Thoracic aorta (tissue), 2 donors: ENCODE measurements around the gene GDF10. TPM values are rescaled to one million over a fixed set of nuclear protein-coding genes. Genes with fewer than 3 reads are reported as not detected.

ENCODE experiments used
- ATAC-seq: fragments of 150-250 bp; one replicate; pipeline ENCODE4 v1.8.0; 2017; ENCODE audit warnings: low read depth; ENCODE audit not compliant: insufficient number of reproducible peaks, low FRiP score
- DNase-seq: peaks from one replicate; pipeline ENCODE4 v3.0.0-alpha.2; 2020; ENCODE audit warnings: low spot score
- H3K27ac ChIP-seq, 2 donors: fragments of 200-600 bp; sonication (generic); 1 replicate in 1 of 2; 2 replicates in 1 of 2; pipeline ENCODE4 v1.5.1; 2016; ENCODE audit warnings: mild to moderate bottlenecking in 2 of 2, moderate library complexity in 2 of 2
- H3K27me3 ChIP-seq: fragments of 200-600 bp; sonication (generic); replicated peaks from 2 replicates; pipeline ENCODE4 v1.6.0; 2016; ENCODE audit warnings: mild to moderate bottlenecking; ENCODE audit not compliant: insufficient read depth
- H3K36me3 ChIP-seq: fragments of 200-600 bp; sonication (generic); one replicate; pipeline ENCODE4 v1.5.1; 2016
- H3K4me1 ChIP-seq, 2 donors: fragments of 200-600 bp; sonication (generic); 1 replicate in 1 of 2; 2 replicates in 1 of 2; pipeline versions ENCODE4 v1.5.1 to v1.6.0; 2016; ENCODE audit warnings: low read depth in 2 of 2, mild to moderate bottlenecking in 1 of 2; ENCODE audit not compliant: control insufficient read depth in 1 of 2
- H3K4me3 ChIP-seq: fragments of 200-600 bp; sonication (generic); 2 replicates; pipeline ENCODE4 v1.5.1; 2016; ENCODE audit warnings: mild to moderate bottlenecking
- H3K9me3 ChIP-seq: fragments of 200-600 bp; sonication (generic); 2 replicates; pipeline ENCODE4 v1.5.1; 2016
- total RNA-seq, 2 donors: library from RNA; depleted of rRNA; stranded (reverse); fragments of >200 nt; gene quantifications; one replicate each; pipeline versions ENCODE4 v1.1.0 to v1.2.3, GENCODE V29; 2016
- TF ChIP-seq, protein P1 (sequence below): fragments of 200-600 bp; sonication (generic); IDR thresholded peaks from one replicate; pipeline ENCODE4 v1.5.1; 2019; ENCODE audit warnings: antibody characterized with exemption

The GDF10 gene
- total RNA-seq, 2 donors from 2014 or later = 2.4 to 2.5 TPM

DNA sequence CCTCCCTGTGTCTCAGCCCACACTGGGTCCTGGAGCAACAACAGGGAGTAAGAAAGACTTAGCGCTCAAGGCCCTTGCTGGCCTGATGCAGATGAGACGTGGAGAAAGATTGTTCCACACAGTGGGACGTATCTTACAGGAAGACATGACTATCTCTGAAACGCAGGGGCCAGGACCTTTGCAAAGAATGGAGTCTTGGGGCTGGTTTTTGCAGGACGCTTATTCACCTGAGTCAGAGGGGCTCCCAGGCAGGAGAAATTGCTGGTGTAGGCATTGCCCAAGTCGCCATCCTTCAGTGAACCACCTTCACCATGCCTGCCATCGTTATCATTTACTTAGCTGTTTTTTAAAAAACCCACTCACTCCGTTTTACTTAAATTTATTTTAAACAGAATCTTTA is 11.8 kb upstream of the GDF10 start:
- TF ChIP-seq, protein P1, sequence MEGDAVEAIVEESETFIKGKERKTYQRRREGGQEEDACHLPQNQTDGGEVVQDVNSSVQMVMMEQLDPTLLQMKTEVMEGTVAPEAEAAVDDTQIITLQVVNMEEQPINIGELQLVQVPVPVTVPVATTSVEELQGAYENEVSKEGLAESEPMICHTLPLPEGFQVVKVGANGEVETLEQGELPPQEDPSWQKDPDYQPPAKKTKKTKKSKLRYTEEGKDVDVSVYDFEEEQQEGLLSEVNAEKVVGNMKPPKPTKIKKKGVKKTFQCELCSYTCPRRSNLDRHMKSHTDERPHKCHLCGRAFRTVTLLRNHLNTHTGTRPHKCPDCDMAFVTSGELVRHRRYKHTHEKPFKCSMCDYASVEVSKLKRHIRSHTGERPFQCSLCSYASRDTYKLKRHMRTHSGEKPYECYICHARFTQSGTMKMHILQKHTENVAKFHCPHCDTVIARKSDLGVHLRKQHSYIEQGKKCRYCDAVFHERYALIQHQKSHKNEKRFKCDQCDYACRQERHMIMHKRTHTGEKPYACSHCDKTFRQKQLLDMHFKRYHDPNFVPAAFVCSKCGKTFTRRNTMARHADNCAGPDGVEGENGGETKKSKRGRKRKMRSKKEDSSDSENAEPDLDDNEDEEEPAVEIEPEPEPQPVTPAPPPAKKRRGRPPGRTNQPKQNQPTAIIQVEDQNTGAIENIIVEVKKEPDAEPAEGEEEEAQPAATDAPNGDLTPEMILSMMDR = no peak
- H3K9me3 ChIP-seq = no peaks in the 10 kb centered on the region
- H3K4me1 ChIP-seq = peaks cover 5 to 22% of the 10 kb centered on the region in 2 donors
- no peak overlapping the region for H3K27ac ChIP-seq
- DNase-seq = no peak
- no peaks in the 10 kb centered on the region for H3K36me3 ChIP-seq
- no peaks in the 10 kb centered on the region for H3K27me3 ChIP-seq
- no peak overlapping the region for H3K4me3 ChIP-seq
- ATAC-seq = no peak

DNA sequence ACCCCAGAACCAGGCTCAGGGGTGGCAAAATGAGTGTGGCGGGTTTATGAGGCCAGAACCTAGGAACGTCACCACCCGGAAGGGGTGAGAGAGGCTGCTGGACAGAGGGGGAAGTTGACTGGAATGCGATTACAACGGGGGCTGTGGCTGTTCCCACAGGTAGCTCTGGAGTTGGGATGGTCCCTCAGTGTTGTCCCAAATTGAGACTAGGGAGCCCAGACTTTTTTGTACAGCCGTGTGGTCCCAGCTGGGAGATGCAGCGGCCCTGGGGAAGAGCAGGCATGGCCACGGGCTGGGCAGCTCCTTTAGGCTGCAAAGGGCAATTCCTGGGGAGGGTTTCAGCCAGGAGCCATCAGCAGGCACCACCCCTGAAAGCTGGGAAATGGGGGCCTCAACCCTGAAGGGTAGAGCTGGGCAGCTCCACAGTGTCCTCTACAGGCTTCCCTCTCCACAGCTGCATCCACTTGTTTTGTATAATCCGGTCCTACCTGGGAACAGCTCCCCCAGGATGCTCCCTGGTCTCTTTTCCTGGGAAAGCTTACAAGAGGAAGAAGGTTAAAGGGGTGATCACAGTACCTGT is 11.0 kb upstream of the GDF10 start:
- H3K9me3 ChIP-seq = no peaks in the 10 kb centered on the region
- no peak for DNase-seq

DNA sequence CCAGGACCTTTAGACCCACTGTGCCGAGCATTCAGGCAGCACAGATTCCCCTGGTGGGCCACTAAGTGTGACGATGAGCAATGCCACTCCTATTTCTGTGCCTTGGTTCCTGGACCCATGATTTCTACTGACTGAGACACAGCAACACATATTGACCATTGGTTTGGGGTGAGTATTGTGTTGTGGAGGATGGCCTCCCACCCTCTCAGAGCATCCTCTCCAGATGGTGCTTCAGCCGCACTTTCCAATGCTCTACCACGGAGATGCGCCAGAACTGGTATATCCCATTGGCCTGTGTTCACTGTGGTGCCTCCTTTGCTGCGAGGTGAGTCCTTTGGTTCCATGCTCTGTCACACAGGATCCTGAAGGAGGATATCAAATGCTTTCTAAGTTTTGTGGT is 10.1 kb upstream of the GDF10 start:
- TF ChIP-seq, protein P1 = no peak
- no peak overlapping the region for H3K27ac ChIP-seq
- H3K27me3 ChIP-seq = no peaks in the 10 kb centered on the region
- peaks cover 5 to 22% of the 10 kb centered on the region in 2 donors for H3K4me1 ChIP-seq
- no peaks in the 10 kb centered on the region for H3K36me3 ChIP-seq
- no peak for DNase-seq
- H3K4me3 ChIP-seq = no peak overlapping the region
- H3K9me3 ChIP-seq = no peaks in the 10 kb centered on the region
- ATAC-seq = no peak

More for the DNA sequence above, 11.0 kb upstream of the GDF10 start:
- Histone ChIP-seq H3K27me3 (no peaks in the 10 kb centered on the region), H3K4me3 (no peak overlapping the region), H3K4me1 (peaks cover 5 to 22% of the 10 kb centered on the region in 2 donors), H3K36me3 (no peaks in the 10 kb centered on the region), H3K27ac (no peak overlapping the region)
- TF ChIP-seq, protein P1 = no peak
- ATAC-seq = no peak

DNA sequence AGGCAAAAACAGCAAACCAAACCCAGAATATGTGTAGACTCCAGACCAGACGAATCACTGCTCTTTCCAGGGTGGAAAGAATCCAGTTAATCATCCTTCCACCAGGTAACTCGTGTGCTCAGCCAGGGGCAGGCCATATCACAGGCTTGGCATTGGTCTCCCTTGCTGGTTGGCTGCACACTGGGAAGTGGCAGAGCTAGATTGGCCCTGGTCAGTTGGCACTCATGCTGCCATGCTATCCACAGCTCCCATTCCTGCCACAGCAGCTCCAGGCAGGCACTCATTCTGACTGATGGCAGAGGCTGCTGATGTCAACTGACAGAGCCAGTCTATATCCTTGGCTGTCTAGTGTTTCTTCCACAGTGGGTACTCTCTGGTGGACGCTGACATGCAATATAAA is 9.7 kb upstream of the GDF10 start:
- Histone ChIP-seq H3K9me3 (no peaks in the 10 kb centered on the region), H3K27me3 (no peaks in the 10 kb centered on the region), H3K4me3 (no peak overlapping the region), H3K4me1 (peaks cover 5 to 22% of the 10 kb centered on the region in 2 donors), H3K36me3 (no peaks in the 10 kb centered on the region), H3K27ac (no peak overlapping the region)
- ATAC-seq (no peak), DNase-seq (no peak)
- TF ChIP-seq, protein P1 = no peak

DNA sequence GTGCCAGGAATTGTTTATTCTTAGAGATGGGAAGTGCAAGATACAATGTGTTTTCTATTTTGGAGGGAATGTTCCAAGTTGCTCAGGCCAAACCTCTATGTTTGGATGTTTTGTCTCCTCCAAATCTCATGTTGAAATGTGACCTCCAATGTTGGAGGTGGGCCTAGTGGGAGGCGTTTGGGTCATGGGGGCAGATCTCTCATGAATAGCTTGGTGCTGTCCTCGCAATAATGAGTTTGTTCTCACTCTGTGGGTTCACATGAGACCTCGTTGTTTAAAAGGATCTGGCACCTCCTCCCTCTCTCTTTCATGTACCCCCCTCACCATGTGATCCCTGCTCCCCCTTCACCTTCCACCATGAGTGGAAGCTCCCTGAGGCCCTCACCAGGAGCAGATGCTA is 8.3 kb upstream of the GDF10 start:
- ATAC-seq (no peak), DNase-seq (no peak)
- TF ChIP-seq, protein P1 = no peak
- H3K4me3 ChIP-seq = no peak overlapping the region
- no peaks in the 10 kb centered on the region for H3K36me3 ChIP-seq
- no peaks in the 10 kb centered on the region for H3K27me3 ChIP-seq
- H3K27ac ChIP-seq = no peak overlapping the region
- H3K9me3 ChIP-seq = no peaks in the 10 kb centered on the region
- peaks cover 8 to 23% of the 10 kb centered on the region in 2 donors for H3K4me1 ChIP-seq
